GM12875 (cell line): ENCODE measurements around the gene SDC1.
"Not testable (repeated sequence)": the region's sequence is repeated elsewhere in the genome, so short reads cannot be mapped to it uniquely, and the experiment has no call there.

Experiments
- H3K4me3 ChIP-seq: one replicate; pipeline ENCODE4 v1.5.1; 2011; ENCODE audit warnings: low read depth, low read length, control low read depth
- CTCF ChIP-seq: IDR thresholded peaks from 2 replicates; pipeline ENCODE4 v1.5.1; 2011; ENCODE audit warnings: low read depth, mild to moderate bottlenecking, control low read depth, inconsistent platforms, low read length, moderate library complexity, borderline replicate concordance; ENCODE audit not compliant: insufficient read depth

Gene SDC1

GRCh38 chr2:20198001-20198400 is 26.9 kb downstream of the SDC1 start:
- no peak for TF ChIP-seq CTCF
- H3K4me3 ChIP-seq = no peak overlapping the region

GRCh38 chr2:20197192-20197591 is 27.7 kb downstream of the SDC1 start:
- H3K4me3 ChIP-seq = no peak overlapping the region
- no peak for TF ChIP-seq CTCF

GRCh38 chr2:20196657-20197161 is 28.2 kb downstream of the SDC1 start:
- TF ChIP-seq CTCF = no peak
- H3K4me3 ChIP-seq = no peak overlapping the region

- H3K4me3 ChIP-seq = no peak overlapping the region
- no peak for TF ChIP-seq CTCF
Measured at GRCh38 chr2:20196053-20196656, 28.8 kb downstream of the SDC1 start.

GRCh38 chr2:20195431-20196033 is 29.4 kb downstream of the SDC1 start:
- TF ChIP-seq CTCF = no peak
- H3K4me3 ChIP-seq = no peak overlapping the region

- not testable (repeated sequence) for H3K4me3 ChIP-seq
Measured at GRCh38 chr2:20195016-20195411, 29.9 kb downstream of the SDC1 start.

- no peak overlapping the region for H3K4me3 ChIP-seq
- TF ChIP-seq CTCF = no peak
Measured at GRCh38 chr2:20194097-20195015, 30.6 kb downstream of the SDC1 start.
